HG03571 (cell line): Measurements from ENCODE around the gene TSEN15.
"Not testable (repeated sequence)": the region's sequence is repeated elsewhere in the genome, so short reads cannot be mapped to it uniquely, and the experiment has no call there.

Experiments used
- ATAC-seq: cut with Tn5 transposase; IDR thresholded peaks from one replicate; pipeline ENCODE4 v1.9.1; 2021; ENCODE audit not compliant: unreplicated experiment

The TSEN15 gene

GRCh38 chr1:184096005-184096404 lies 44.5 kb downstream of the TSEN15 start:
- no peak for ATAC-seq

GRCh38 chr1:184096580-184096979 lies 45.0 kb downstream of the TSEN15 start:
- ATAC-seq: not testable (repeated sequence)

- ATAC-seq: no peak
Measured at GRCh38 chr1:184101141-184101540, 49.6 kb downstream of the TSEN15 start.

- ATAC-seq: no peak
Measured at GRCh38 chr1:184101571-184101970, 50.0 kb downstream of the TSEN15 start.

GRCh38 chr1:184110272-184111204 lies 59.0 kb downstream of the TSEN15 start:
- no peak for ATAC-seq

- no peak for ATAC-seq
Measured at GRCh38 chr1:184112176-184112948, 60.8 kb downstream of the TSEN15 start.

- no peak for ATAC-seq
Measured at GRCh38 chr1:184113251-184113650, 61.7 kb downstream of the TSEN15 start.

- ATAC-seq: no peak
Measured at GRCh38 chr1:184114818-184115398, 63.4 kb downstream of the TSEN15 start.

- no peak for ATAC-seq
Measured at GRCh38 chr1:184116287-184116686, 64.8 kb downstream of the TSEN15 start.

GRCh38 chr1:184118046-184118445 lies 66.5 kb downstream of the TSEN15 start:
- no peak for ATAC-seq
